ENCODE results near the gene FBXO15.

Gene FBXO15

GRCh38 chr18:74173434-74173750, 25.8 kb upstream of the FBXO15 start:
- TF ChIP-seq CTCF (IDR thresholded peaks at IDR 0.05; ENCODE audit: low read length, missing control alignments): no peak
- no peak overlapping the region for H3K4me3 ChIP-seq (replicated peaks; ENCODE audit: low read depth, low read length)
- DNase-seq (ENCODE audit: low read depth): no peak

- no peak for DNase-seq (ENCODE audit: low read depth)
- no peak overlapping the region for H3K4me3 ChIP-seq (replicated peaks; ENCODE audit: low read depth, low read length)
- no peak for TF ChIP-seq CTCF (IDR thresholded peaks at IDR 0.05; ENCODE audit: low read length, missing control alignments)
These were observed 25.2 kb upstream of the FBXO15 start for GRCh38 chr18:74172697-74173433.

- no peak for TF ChIP-seq CTCF (IDR thresholded peaks at IDR 0.05; ENCODE audit: low read length, missing control alignments)
- no peak for DNase-seq (ENCODE audit: low read depth)
- no peak overlapping the region for H3K4me3 ChIP-seq (replicated peaks; ENCODE audit: low read depth, low read length)
These were observed 24.4 kb upstream of the FBXO15 start for GRCh38 chr18:74171910-74172606.

- peak; percentile 11 for DNase-seq (ENCODE audit: low read depth)
- TF ChIP-seq CTCF (IDR thresholded peaks at IDR 0.05; ENCODE audit: low read length, missing control alignments): no peak
These were observed 18.8 kb upstream of the FBXO15 start for GRCh38 chr18:74166386-74166785.

GRCh38 chr18:74163019-74163660, 15.5 kb upstream of the FBXO15 start:
- no peak overlapping the region for H3K4me3 ChIP-seq (replicated peaks; ENCODE audit: low read depth, low read length)
- DNase-seq (ENCODE audit: low read depth): no peak
- no peak for TF ChIP-seq CTCF (IDR thresholded peaks at IDR 0.05; ENCODE audit: low read length, missing control alignments)

More at GRCh38 chr18:74166386-74166785, 18.8 kb upstream of the FBXO15 start:
- no peak overlapping the region for H3K4me3 ChIP-seq (replicated peaks; ENCODE audit: low read depth, low read length)

- no peak for DNase-seq (ENCODE audit: low read depth)
- no peak for TF ChIP-seq CTCF (IDR thresholded peaks at IDR 0.05; ENCODE audit: low read length, missing control alignments)
These were observed 7.6 kb upstream of the FBXO15 start for GRCh38 chr18:74155276-74155675.

More at GRCh38 chr18:74155276-74155675, 7.6 kb upstream of the FBXO15 start:
- no peak overlapping the region for H3K4me3 ChIP-seq (replicated peaks; ENCODE audit: low read depth, low read length)

Measured in fibroblast of pulmonary artery (primary cell).